ENCODE results near the gene DLGAP4.

DNA sequence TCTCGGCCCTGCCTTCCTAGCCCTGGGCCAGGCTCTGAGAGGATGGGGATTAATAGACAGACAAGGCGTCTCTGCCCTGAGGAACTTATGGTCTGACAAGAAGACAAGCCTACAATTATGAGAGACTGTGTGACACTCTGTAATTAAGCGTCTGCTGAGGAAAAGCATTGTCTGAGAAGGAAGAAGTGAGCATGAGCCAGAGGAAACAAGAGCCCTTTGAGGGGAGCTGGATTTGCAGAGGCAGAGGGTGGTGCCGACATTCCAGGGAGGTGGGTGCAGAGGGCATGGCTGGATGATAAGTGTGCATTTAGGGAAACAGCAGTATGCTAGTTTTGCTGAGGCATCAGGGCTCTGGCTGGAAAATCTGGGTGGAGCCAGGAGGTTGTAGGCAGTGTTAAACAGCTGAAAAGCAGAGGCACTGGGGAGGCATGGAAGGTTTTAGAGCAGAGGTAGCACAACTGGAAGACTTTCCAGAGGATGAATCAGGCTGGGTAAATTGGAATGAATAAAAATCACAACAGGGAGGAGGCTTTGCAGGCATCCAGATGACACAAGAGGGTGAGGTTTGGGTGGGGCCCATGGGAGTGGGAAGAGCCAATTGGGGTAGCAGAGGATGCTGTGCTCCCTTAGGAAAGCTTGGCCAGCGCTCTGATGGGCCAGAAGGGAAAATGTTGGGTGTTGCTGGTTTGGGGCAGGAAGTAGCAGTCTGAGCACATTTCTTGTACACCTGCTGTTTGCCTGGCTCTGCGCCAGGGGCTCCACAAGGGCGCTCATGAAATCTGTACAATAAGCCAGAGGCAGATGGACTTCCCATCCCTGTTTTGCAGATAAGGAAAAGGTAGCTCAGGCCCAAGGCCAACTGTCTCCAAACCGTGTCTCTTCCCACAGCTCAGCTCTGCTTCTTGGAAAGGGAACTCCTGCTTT lies 161.2 kb downstream of the DLGAP4 start:
- TF ChIP-seq CTCF (conservative IDR thresholded peaks at IDR 0.05 in 1 of 2, IDR thresholded peaks at IDR 0.05 in 1 of 2; ENCODE audit: extremely low read depth in 1 of 2, insufficient read depth in 1 of 2, low read depth in 1 of 2, low read length in 2 of 2): no peak
- TF ChIP-seq EZH2 (IDR thresholded peaks at IDR 0.05; ENCODE audit: borderline replicate concordance, low read length): no peak
